ENCODE data around the gene AKNA.
A peak's percentile ranks its signal among the peaks of the same experiment; 100 is the strongest.

AKNA gene

DNA sequence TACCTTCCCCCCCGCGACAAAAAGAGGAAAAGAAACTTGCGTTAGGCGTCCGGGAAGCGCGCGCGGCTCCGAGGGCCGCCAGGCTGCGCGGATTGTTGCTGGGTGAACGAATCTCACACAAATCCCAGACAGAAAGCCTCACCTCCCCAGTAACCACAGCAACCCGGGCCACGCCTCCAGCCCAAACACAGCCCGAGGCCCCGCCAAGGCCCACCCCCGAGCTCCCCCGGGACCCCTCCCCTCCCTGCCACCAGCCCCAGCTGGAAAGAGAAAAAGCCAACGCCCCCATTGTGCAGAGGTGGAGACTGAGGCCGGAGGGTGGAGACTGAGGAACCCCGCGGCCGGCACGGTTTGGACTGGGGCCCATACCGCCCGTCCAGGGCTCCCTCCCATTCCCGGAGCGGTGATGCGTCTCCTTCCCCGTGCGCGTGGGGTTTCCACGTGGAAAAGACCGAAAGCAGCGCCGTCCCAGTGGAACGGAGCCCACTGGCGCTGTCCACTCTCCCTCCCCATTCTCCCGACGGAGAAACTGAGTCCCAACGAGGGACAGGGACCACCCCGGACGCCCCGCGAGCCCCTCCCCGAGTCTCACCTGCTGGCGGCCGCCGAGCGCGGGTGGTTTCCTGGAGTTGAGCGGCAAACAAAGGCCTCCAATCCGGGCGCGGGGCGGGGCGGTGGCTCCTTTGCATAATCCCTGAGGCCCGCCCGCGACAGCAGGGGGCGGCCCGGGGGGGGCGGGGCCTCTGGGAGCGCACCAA lies 10.2 kb upstream of the AKNA start:
- Histone ChIP-seq H3K36me3 (ENCODE audit: control insufficient read depth in 1 of 2, insufficient read depth in 2 of 2, low read length in 2 of 2) (no peaks in the 10 kb centered on the region), H3K9ac (ENCODE audit: low read depth in 1 of 2, low read length in 2 of 2) (peak overlapping the region; percentile 68 to 83), H3K9me3 (ENCODE audit: control insufficient read depth in 1 of 2, low read length in 2 of 2) (no peaks in the 10 kb centered on the region), H3K27me3 (ENCODE audit: control insufficient read depth in 1 of 2, insufficient read depth in 2 of 2, low read length in 2 of 2) (no peaks in the 10 kb centered on the region), H3K4me1 (ENCODE audit: control insufficient read depth in 1 of 2, insufficient read depth in 2 of 2, low read length in 2 of 2) (peaks cover 32 to 34% of the 10 kb centered on the region in 2 donors), H3K4me3 (ENCODE audit: low read depth in 1 of 2, low read length in 2 of 2) (peak overlapping the region; percentile 88 to 91), H3K27ac (ENCODE audit: low read depth, low read length) (peak overlapping the region; percentile 78)

DNA sequence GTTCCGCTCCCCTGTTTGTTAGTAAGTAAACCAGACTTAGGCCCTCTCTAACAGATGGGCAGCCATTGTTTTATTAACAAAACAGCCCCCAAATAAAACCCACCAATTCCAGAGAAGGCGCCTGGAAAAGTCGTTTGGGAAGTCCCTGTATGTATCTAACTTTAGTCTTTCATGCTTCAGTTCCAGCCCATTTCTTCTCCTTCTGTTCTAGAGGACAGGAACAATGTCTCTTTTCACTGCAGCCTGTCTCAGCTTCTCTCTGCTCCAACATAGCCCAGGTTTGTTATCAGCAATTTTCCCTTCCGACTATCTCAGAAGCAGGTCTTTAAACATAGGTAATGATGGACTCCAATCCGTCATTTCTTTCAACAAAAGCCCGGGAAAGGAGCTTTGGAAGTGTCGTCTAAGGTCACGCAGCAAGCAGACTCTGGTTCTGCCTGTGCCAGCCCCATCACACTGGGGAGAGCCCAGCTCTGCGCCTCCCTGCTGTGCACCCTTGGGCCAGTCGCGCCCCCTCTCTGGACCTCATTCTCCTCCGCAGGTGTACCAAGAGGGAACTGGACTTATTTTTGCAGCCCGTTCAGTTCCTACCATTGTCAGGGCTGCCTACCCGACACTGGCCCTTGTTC lies 9.6 kb upstream of the AKNA start:
- Histone ChIP-seq H3K9me3 (ENCODE audit: control insufficient read depth in 1 of 2, low read length in 2 of 2) (no peaks in the 10 kb centered on the region), H3K4me3 (ENCODE audit: low read depth in 1 of 2, low read length in 2 of 2) (peak overlapping the region; percentile 88 to 91), H3K4me1 (ENCODE audit: control insufficient read depth in 1 of 2, insufficient read depth in 2 of 2, low read length in 2 of 2) (peaks cover 39 to 41% of the 10 kb centered on the region in 2 donors), H3K27me3 (ENCODE audit: control insufficient read depth in 1 of 2, insufficient read depth in 2 of 2, low read length in 2 of 2) (no peaks in the 10 kb centered on the region), H3K9ac (ENCODE audit: low read depth in 1 of 2, low read length in 2 of 2) (peak overlapping the region; percentile 43 to 68), H3K36me3 (ENCODE audit: control insufficient read depth in 1 of 2, insufficient read depth in 2 of 2, low read length in 2 of 2) (no peaks in the 10 kb centered on the region), H3K27ac (ENCODE audit: low read depth, low read length) (peak overlapping the region; percentile 78)

DNA sequence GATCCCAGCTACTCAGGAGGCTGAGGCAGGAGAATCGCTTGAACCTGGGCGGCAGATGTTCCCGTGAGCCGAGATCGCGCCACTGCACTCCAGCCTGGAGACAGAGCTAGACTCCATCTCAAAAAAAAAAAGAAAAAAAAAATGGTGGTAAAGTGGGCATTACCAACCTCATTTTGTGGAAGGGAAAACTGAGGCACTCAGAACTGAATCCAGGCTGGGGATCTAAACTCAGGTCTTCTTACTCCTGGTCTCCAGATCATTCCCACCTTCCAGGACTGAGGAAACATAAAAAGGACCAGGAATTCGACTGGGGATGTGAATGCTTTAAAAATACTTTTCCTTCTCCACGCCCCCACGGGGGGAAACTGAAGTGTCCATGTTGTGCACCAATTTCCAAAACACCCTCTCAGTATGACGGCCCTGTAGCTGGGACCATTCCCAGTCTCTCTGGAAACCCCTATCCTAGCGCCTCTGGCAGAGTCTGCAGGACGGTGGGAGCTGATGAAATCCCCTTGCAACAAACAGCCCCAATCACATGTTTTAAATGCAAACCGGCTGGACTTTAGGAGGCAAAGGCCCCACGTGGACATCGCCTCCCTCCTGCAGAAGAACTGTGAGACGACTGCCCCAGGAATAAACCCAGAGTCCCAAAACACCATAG lies 8.9 kb upstream of the AKNA start:
- no peaks in the 10 kb centered on the region for H3K9me3 ChIP-seq (ENCODE audit: control insufficient read depth in 1 of 2, low read length in 2 of 2)
- peak overlapping the region in 1 of 2 donors; percentile 43 for H3K9ac ChIP-seq (ENCODE audit: low read depth in 1 of 2, low read length in 2 of 2)
- H3K36me3 ChIP-seq (ENCODE audit: control insufficient read depth in 1 of 2, insufficient read depth in 2 of 2, low read length in 2 of 2): no peaks in the 10 kb centered on the region
- H3K27me3 ChIP-seq (ENCODE audit: control insufficient read depth in 1 of 2, insufficient read depth in 2 of 2, low read length in 2 of 2): no peaks in the 10 kb centered on the region
- H3K27ac ChIP-seq (ENCODE audit: low read depth, low read length): no peak overlapping the region
- H3K4me1 ChIP-seq (ENCODE audit: control insufficient read depth in 1 of 2, insufficient read depth in 2 of 2, low read length in 2 of 2): peaks cover 42 to 46% of the 10 kb centered on the region in 2 donors
- H3K4me3 ChIP-seq (ENCODE audit: low read depth in 1 of 2, low read length in 2 of 2): peak overlapping the region; percentile 88 to 91

DNA sequence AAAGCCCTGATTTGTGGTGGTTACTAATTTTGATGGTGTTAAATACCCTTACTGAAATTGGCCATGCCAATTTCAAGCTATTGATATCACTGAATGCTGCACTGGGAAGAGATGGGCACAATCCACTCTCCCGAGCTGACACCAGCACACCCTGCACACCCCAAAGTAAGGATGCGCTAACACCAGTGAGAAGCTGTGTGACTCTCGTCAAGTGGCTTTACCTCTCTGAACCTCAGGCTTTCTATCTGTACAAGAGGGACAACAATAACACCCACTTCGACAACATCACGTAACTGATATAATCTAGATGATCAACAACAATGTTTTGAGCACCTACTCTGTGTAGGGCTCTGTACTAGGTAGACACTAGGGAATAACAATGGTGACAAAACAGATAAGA lies 8.0 kb upstream of the AKNA start:
- H3K9me3 ChIP-seq (ENCODE audit: control insufficient read depth in 1 of 2, low read length in 2 of 2): no peaks in the 10 kb centered on the region
- peaks cover 37 to 42% of the 10 kb centered on the region in 2 donors for H3K4me1 ChIP-seq (ENCODE audit: control insufficient read depth in 1 of 2, insufficient read depth in 2 of 2, low read length in 2 of 2)
- no peak overlapping the region for H3K4me3 ChIP-seq (ENCODE audit: low read depth in 1 of 2, low read length in 2 of 2)
- no peak overlapping the region for H3K9ac ChIP-seq (ENCODE audit: low read depth in 1 of 2, low read length in 2 of 2)
- H3K27me3 ChIP-seq (ENCODE audit: control insufficient read depth in 1 of 2, insufficient read depth in 2 of 2, low read length in 2 of 2): no peaks in the 10 kb centered on the region
- H3K27ac ChIP-seq (ENCODE audit: low read depth, low read length): no peak overlapping the region
- H3K36me3 ChIP-seq (ENCODE audit: control insufficient read depth in 1 of 2, insufficient read depth in 2 of 2, low read length in 2 of 2): no peaks in the 10 kb centered on the region

DNA sequence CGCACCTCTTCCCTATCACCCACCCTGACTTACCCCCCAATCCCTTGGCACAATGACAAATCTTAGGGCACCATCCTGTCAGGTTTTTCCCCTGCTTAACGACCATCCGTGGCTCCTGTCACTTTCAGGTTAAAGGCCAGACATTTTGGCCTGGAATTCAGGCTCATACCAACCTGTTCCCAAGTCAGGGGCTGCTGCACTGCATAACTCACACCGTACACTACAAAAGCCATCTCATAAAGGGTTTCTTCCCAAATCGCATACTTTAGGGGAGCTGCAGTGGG lies 7.5 kb upstream of the AKNA start:
- Histone ChIP-seq H3K4me3 (ENCODE audit: low read depth in 1 of 2, low read length in 2 of 2) (peak overlapping the region in 1 of 2 donors; percentile 9), H3K9ac (ENCODE audit: low read depth in 1 of 2, low read length in 2 of 2) (peak overlapping the region; percentile 16 to 20), H3K9me3 (ENCODE audit: control insufficient read depth in 1 of 2, low read length in 2 of 2) (no peaks in the 10 kb centered on the region), H3K27me3 (ENCODE audit: control insufficient read depth in 1 of 2, insufficient read depth in 2 of 2, low read length in 2 of 2) (no peaks in the 10 kb centered on the region), H3K27ac (ENCODE audit: low read depth, low read length) (no peak overlapping the region), H3K36me3 (ENCODE audit: control insufficient read depth in 1 of 2, insufficient read depth in 2 of 2, low read length in 2 of 2) (no peaks in the 10 kb centered on the region), H3K4me1 (ENCODE audit: control insufficient read depth in 1 of 2, insufficient read depth in 2 of 2, low read length in 2 of 2) (peaks cover 40 to 47% of the 10 kb centered on the region in 2 donors)

DNA sequence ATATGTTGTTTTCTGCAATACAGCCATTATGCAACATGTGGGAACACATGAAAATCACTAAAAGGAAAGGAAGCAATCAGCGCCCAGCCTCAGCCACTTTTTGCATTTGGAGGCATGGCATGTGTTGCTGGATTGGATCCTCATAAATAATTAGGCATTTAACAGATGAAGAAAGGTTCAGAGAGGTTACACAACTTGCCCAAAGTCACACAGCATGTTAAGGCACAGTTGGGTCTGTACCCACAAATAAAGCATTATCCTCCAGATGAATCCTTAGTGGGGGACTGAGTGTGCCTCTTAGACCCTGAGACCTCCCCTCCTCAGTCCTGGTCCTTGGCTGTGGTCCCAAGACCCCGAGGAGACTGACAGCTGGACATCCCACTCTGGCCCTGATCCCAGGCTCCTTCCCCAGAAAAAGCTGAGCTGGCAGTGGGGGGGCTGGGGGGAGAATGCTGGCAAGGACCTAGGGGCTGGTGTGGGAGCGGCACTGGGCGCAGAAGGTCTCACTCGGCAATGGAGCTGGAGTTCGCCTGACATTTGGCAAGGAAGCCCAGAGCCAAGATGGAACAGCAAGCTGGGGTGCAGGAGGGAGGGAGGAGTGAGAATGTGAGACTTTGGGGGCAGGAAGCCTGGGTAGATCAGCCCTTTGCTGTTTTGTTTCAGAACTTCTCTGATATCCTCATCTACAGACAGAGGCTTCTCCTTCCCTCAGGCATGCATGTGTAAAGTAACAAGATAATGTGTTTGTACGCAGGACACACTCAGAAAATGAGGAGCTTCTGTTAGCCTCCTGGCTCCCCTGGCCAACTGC lies 6.9 kb upstream of the AKNA start:
- no peak overlapping the region for H3K27ac ChIP-seq (ENCODE audit: low read depth, low read length)
- H3K9ac ChIP-seq (ENCODE audit: low read depth in 1 of 2, low read length in 2 of 2): peak overlapping the region; percentile 16 to 20
- H3K4me3 ChIP-seq (ENCODE audit: low read depth in 1 of 2, low read length in 2 of 2): no peak overlapping the region
- no peaks in the 10 kb centered on the region for H3K27me3 ChIP-seq (ENCODE audit: control insufficient read depth in 1 of 2, insufficient read depth in 2 of 2, low read length in 2 of 2)
- peaks cover 46 to 53% of the 10 kb centered on the region in 2 donors for H3K4me1 ChIP-seq (ENCODE audit: control insufficient read depth in 1 of 2, insufficient read depth in 2 of 2, low read length in 2 of 2)
- no peaks in the 10 kb centered on the region for H3K36me3 ChIP-seq (ENCODE audit: control insufficient read depth in 1 of 2, insufficient read depth in 2 of 2, low read length in 2 of 2)
- no peaks in the 10 kb centered on the region for H3K9me3 ChIP-seq (ENCODE audit: control insufficient read depth in 1 of 2, low read length in 2 of 2)

DNA sequence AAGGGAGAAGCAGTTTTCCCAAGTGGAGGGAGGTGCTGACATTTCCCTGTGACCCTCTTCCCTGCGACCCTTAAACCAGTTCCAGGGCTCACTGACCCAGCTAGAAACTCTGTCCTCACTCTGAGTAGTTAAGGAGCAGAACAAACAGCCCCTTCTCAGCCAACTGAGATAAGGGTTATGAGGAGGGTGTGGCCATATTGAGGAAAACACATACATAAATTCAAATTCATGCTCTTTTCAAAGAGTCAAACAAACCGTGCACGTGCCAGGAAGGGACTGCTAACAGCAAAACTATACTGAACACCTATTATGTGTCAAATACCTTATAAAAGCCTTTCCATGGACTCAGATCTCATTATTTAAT lies 4.9 kb upstream of the AKNA start:
- H3K27me3 ChIP-seq (ENCODE audit: control insufficient read depth in 1 of 2, insufficient read depth in 2 of 2, low read length in 2 of 2): no peaks in the 10 kb centered on the region
- H3K4me1 ChIP-seq (ENCODE audit: control insufficient read depth in 1 of 2, insufficient read depth in 2 of 2, low read length in 2 of 2): peaks cover 64 to 70% of the 10 kb centered on the region in 2 donors
- H3K4me3 ChIP-seq (ENCODE audit: low read depth in 1 of 2, low read length in 2 of 2): peak overlapping the region in 1 of 2 donors; percentile 27
- H3K9ac ChIP-seq (ENCODE audit: low read depth in 1 of 2, low read length in 2 of 2): peak overlapping the region; percentile 12 to 15
- H3K9me3 ChIP-seq (ENCODE audit: control insufficient read depth in 1 of 2, low read length in 2 of 2): no peaks in the 10 kb centered on the region
- H3K36me3 ChIP-seq (ENCODE audit: control insufficient read depth in 1 of 2, insufficient read depth in 2 of 2, low read length in 2 of 2): no peaks in the 10 kb centered on the region
- no peak overlapping the region for H3K27ac ChIP-seq (ENCODE audit: low read depth, low read length)

DNA sequence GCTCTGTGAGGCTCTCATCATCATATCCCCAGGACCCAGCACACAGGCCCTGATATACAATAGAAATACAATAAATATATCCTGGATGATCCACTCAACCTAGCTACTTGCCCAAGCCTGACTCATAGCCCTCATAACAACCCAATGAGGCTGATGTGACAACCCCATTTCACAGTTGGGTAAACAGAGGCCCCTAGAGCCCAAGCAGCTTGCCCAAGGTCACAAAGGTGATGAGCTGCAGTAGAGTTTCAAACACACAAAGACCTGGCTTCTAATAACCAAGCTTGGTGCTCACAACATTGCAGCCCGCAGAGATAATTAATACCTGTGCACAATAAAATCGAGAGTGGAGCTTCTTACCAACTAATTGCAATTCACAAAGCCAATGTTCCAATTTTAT lies 3.2 kb upstream of the AKNA start:
- Histone ChIP-seq H3K36me3 (ENCODE audit: control insufficient read depth in 1 of 2, insufficient read depth in 2 of 2, low read length in 2 of 2) (no peaks in the 10 kb centered on the region), H3K27ac (ENCODE audit: low read depth, low read length) (no peak overlapping the region), H3K4me3 (ENCODE audit: low read depth in 1 of 2, low read length in 2 of 2) (no peak overlapping the region), H3K9me3 (ENCODE audit: control insufficient read depth in 1 of 2, low read length in 2 of 2) (no peaks in the 10 kb centered on the region), H3K4me1 (ENCODE audit: control insufficient read depth in 1 of 2, insufficient read depth in 2 of 2, low read length in 2 of 2) (peaks cover 70 to 75% of the 10 kb centered on the region in 2 donors), H3K27me3 (ENCODE audit: control insufficient read depth in 1 of 2, insufficient read depth in 2 of 2, low read length in 2 of 2) (no peaks in the 10 kb centered on the region), H3K9ac (ENCODE audit: low read depth in 1 of 2, low read length in 2 of 2) (no peak overlapping the region)

DNA sequence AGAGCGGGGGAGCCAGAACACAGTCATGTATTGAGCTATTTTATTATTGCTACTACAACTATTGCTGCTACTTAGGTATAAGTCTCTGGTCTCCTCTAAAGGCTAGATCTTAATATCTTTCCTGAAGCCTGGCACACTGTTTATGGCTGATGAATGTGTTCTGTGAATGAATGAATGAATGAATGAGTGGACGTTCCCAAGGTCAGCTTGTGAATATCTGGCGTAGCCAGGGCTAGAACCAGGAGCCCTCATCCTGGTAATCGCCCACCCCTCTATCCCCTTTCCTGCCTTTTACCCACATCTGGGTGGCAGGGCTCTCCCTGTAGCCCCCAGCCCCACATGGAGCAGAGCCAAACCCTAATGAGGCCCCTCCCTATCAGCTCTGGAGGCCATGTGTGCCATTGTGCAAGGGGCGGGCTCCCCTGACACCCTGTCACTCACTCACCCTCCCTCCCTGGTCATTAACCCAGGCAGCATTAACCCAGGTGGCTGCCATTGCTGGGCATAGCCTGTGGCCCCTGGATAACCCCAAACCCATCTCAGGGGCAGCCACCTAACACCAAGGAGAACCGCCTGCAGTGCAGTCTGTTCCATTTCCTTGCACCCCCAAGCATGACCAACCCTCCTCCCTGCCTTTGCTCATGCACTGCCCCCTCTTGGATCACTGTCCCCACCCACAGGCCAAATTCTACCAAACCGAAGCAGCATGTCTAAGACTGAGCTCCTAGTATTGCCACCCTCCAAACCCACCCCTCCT lies 2.0 kb upstream of the AKNA start:
- Histone ChIP-seq H3K9ac (ENCODE audit: low read depth in 1 of 2, low read length in 2 of 2) (peak overlapping the region in 1 of 2 donors; percentile 15), H3K27ac (ENCODE audit: low read depth, low read length) (no peak overlapping the region), H3K4me1 (ENCODE audit: control insufficient read depth in 1 of 2, insufficient read depth in 2 of 2, low read length in 2 of 2) (peaks cover 64 to 79% of the 10 kb centered on the region in 2 donors)

More for the DNA sequence above, 2.0 kb upstream of the AKNA start:
- H3K9me3 ChIP-seq (ENCODE audit: control insufficient read depth in 1 of 2, low read length in 2 of 2): no peaks in the 10 kb centered on the region
- H3K27me3 ChIP-seq (ENCODE audit: control insufficient read depth in 1 of 2, insufficient read depth in 2 of 2, low read length in 2 of 2): no peaks in the 10 kb centered on the region
- peaks cover 0 to 3% of the 10 kb centered on the region in 2 donors for H3K36me3 ChIP-seq (ENCODE audit: control insufficient read depth in 1 of 2, insufficient read depth in 2 of 2, low read length in 2 of 2)
- no peak overlapping the region for H3K4me3 ChIP-seq (ENCODE audit: low read depth in 1 of 2, low read length in 2 of 2)
